HepG2 (cell line): Measurements from ENCODE around the gene AFDN. TPM values are rescaled to one million over a fixed set of nuclear protein-coding genes. Genes with fewer than 3 reads are reported as not detected.
A peak's percentile ranks its signal among the peaks of the same experiment; 100 is the strongest.

Experiments
- ATRX ChIP-seq: sonication (generic); formaldehyde crosslinking; IDR thresholded peaks from 2 replicates; pipeline ENCODE4 v1.4.0; 2020; ENCODE audit warnings: missing genetic modification reagents, borderline replicate concordance
- CBX2 ChIP-seq, 2 experiments: fragments of 200-600 bp in 1 of 2; sonication (generic); formaldehyde crosslinking in 1 of 2; IDR thresholded peaks; 2 replicates each; pipeline versions ENCODE4 v1.7.0 to v1.8.1; 2018 to 2022; ENCODE audit warnings: low read depth in 2 of 2, low read length in 1 of 2, mild to moderate bottlenecking in 1 of 2, missing genetic modification reagents in 1 of 2
- ELF3 ChIP-seq: IDR thresholded peaks from 2 replicates; pipeline ENCODE4 v1.6.1; 2016; ENCODE audit warnings: missing genetic modification reagents, missing compliant biosample characterization
- HNRNPK ChIP-seq: fragments of 200-400 bp; formaldehyde crosslinking; IDR thresholded peaks from 2 replicates; pipeline ENCODE4 v1.6.1; 2018; ENCODE audit warnings: low read length, low read depth, moderate library complexity, mild to moderate bottlenecking; ENCODE audit not compliant: poor library complexity, severe bottlenecking
- IRX3 ChIP-seq: sonication (generic); formaldehyde crosslinking; IDR thresholded peaks from 2 replicates; pipeline ENCODE4 v1.8.1; 2023; ENCODE audit warnings: mild to moderate bottlenecking, low read depth, missing genetic modification reagents, borderline replicate concordance
- KLF16 ChIP-seq, 2 experiments: sonication (generic) in 1 of 2; formaldehyde crosslinking in 1 of 2; IDR thresholded peaks; 2 replicates each; pipeline versions ENCODE4 v1.6.1 to v1.8.0; 2016 to 2023; ENCODE audit warnings: missing genetic modification reagents in 2 of 2, missing compliant biosample characterization in 1 of 2
- LCORL ChIP-seq, 2 experiments: fragments of 450-650 bp in 1 of 2; sonication (generic) in 1 of 2; formaldehyde crosslinking in 1 of 2; IDR thresholded peaks; 2 replicates each; pipeline versions ENCODE4 v1.5.0 to v1.6.1; 2017 to 2020; ENCODE audit warnings: antibody characterized with exemption in 1 of 2, missing genetic modification reagents in 1 of 2
- MTF2 ChIP-seq: sonication (generic); formaldehyde crosslinking; IDR thresholded peaks from 2 replicates; pipeline ENCODE4 v1.5.0; 2020; ENCODE audit warnings: missing genetic modification reagents, borderline replicate concordance
- NR3C1 ChIP-seq: sonication (generic); formaldehyde crosslinking; IDR thresholded peaks from 2 replicates; pipeline ENCODE4 v1.4.0; 2020; ENCODE audit warnings: missing genetic modification reagents
- PAX8 ChIP-seq: sonication (generic); formaldehyde crosslinking; IDR thresholded peaks from 2 replicates; pipeline ENCODE4 v1.8.0; 2022; ENCODE audit warnings: mild to moderate bottlenecking, missing genetic modification reagents, borderline replicate concordance
- REPIN1 ChIP-seq: sonication (generic); formaldehyde crosslinking; IDR thresholded peaks from 2 replicates; pipeline ENCODE4 v1.8.0; 2022; ENCODE audit warnings: missing genetic modification reagents, low read depth, mild to moderate bottlenecking, borderline replicate concordance
- RFXAP ChIP-seq: sonication (generic); formaldehyde crosslinking; IDR thresholded peaks from 2 replicates; pipeline ENCODE4 v1.4.0; 2020; ENCODE audit warnings: missing genetic modification reagents, borderline replicate concordance
- TERF1 ChIP-seq: sonication (generic); formaldehyde crosslinking; IDR thresholded peaks from 2 replicates; pipeline ENCODE4 v1.8.0; 2022; ENCODE audit warnings: mild to moderate bottlenecking, missing genetic modification reagents, moderate library complexity
- ZBTB10 ChIP-seq: sonication (generic); formaldehyde crosslinking; IDR thresholded peaks from 2 replicates; pipeline ENCODE4 v1.4.0; 2020; ENCODE audit warnings: missing genetic modification reagents, borderline replicate concordance
- ZC3H13 ChIP-seq: sonication (generic); formaldehyde crosslinking; IDR thresholded peaks from 2 replicates; pipeline ENCODE4 v1.8.1; 2023; ENCODE audit warnings: mild to moderate bottlenecking, missing genetic modification reagents, moderate library complexity
- ZNF18 ChIP-seq: sonication (generic); formaldehyde crosslinking; IDR thresholded peaks from 2 replicates; pipeline ENCODE4 v1.8.0; 2022; ENCODE audit warnings: mild to moderate bottlenecking, missing genetic modification reagents; ENCODE audit not compliant: insufficient replicate concordance
- ZNF496 ChIP-seq: sonication (generic); formaldehyde crosslinking; IDR thresholded peaks from 2 replicates; pipeline ENCODE4 v1.8.1; 2023; ENCODE audit warnings: mild to moderate bottlenecking, moderate library complexity, missing genetic modification reagents; ENCODE audit not compliant: insufficient replicate concordance
- ZXDC ChIP-seq: sonication (generic); formaldehyde crosslinking; IDR thresholded peaks from 2 replicates; pipeline ENCODE4 v1.5.0; 2020; ENCODE audit warnings: mild to moderate bottlenecking, missing genetic modification reagents
- polyA plus RNA-seq, 8 experiments: library from polyadenylated mRNA; depleted of rRNA in 3 of 8; stranded (reverse) in 7 of 8; unstranded in 1 of 8; fragments of >200 nt; fragmentation: Illumina TruSeq in 4 of 8; extraction: Trizol in 4 of 8; gene quantifications; 2 replicates each; pipeline versions ENCODE4 v1.2.1 to v1.2.3, GENCODE V29; 2011 to 2016; ENCODE audit warnings: low read depth in 4 of 8, missing spikeins in 1 of 8, mixed read lengths in 1 of 8; ENCODE audit not compliant: insufficient read depth in 1 of 8
- total RNA-seq, 5 experiments: library from RNA; depleted of rRNA; stranded (reverse); fragments of >200 nt; fragmentation: Illumina TruSeq; extraction: Trizol; gene quantifications; 2 replicates each; pipeline ENCODE4 v1.2.3, GENCODE V29; 2016; ENCODE audit warnings: low read depth in 1 of 5

AFDN gene
- total and polyA plus RNA-seq, 2 of the 13 experiments (the other 11 are each of a cell fraction or from before 2014, with no cell fraction given), result 136 to 151 TPM

GRCh38 chr6:167825332-167826229 lies 1.1 kb upstream of the AFDN start (continued):
- no peak for TF ChIP-seq TERF1 (CRISPR knock-in tag)
- peak; percentile 50; the same call in 1 of the 2 replicates for TF ChIP-seq RFXAP (CRISPR knock-in tag)
- no peak for TF ChIP-seq ELF3
- peak; percentile 5 for TF ChIP-seq HNRNPK
- no peak for TF ChIP-seq ZC3H13 (CRISPR knock-in tag)
- TF ChIP-seq PAX8, result no peak
- TF ChIP-seq ZNF496 (CRISPR knock-in tag), result no peak
- no peak for TF ChIP-seq ATRX (CRISPR knock-in tag)
- peak; percentile 78 for TF ChIP-seq ZNF18 (CRISPR knock-in tag)
- 0 out of 2 replicates have a peak, but pooled peaks have one; percentile 20 for TF ChIP-seq REPIN1 (CRISPR knock-in tag)
- no peak for TF ChIP-seq CBX2 (IDR thresholded peaks at IDR 0.05; ENCODE audit: low read depth, low read length)
- TF ChIP-seq CBX2 (CRISPR knock-in tag; IDR thresholded peaks at IDR 0.05; ENCODE audit: low read depth), result no peak
- no peak for TF ChIP-seq KLF16 (CRISPR knock-in tag; IDR thresholded peaks at IDR 0.05)
- no peak for TF ChIP-seq NR3C1 (CRISPR knock-in tag)
- peak; percentile 7; the same call in 1 of the 2 replicates for TF ChIP-seq ZBTB10 (CRISPR knock-in tag)
- no peak for TF ChIP-seq ZXDC (CRISPR knock-in tag)
- no peak for TF ChIP-seq MTF2 (CRISPR knock-in tag)
- no peak for TF ChIP-seq LCORL (IDR thresholded peaks at IDR 0.05)
- TF ChIP-seq LCORL (CRISPR knock-in tag; IDR thresholded peaks at IDR 0.05), result peak; percentile 72
- 0 out of 2 replicates have a peak, but pooled peaks have one; percentile 47 for TF ChIP-seq IRX3
